DMS114 treated with DMSO at 0.1 percent for 48 hours (cell line): ENCODE measurements around the gene BRINP1.

Experiments
- DNase-seq: peaks from one replicate; lab custom pipeline; 2025; ENCODE audit not compliant: unreplicated experiment; lab: John Stamatoyannopoulos, UW

Gene BRINP1

GRCh38 chr9:119282476-119283077 is 86.7 kb downstream of the BRINP1 start:
- DNase-seq = no peak

DNA sequence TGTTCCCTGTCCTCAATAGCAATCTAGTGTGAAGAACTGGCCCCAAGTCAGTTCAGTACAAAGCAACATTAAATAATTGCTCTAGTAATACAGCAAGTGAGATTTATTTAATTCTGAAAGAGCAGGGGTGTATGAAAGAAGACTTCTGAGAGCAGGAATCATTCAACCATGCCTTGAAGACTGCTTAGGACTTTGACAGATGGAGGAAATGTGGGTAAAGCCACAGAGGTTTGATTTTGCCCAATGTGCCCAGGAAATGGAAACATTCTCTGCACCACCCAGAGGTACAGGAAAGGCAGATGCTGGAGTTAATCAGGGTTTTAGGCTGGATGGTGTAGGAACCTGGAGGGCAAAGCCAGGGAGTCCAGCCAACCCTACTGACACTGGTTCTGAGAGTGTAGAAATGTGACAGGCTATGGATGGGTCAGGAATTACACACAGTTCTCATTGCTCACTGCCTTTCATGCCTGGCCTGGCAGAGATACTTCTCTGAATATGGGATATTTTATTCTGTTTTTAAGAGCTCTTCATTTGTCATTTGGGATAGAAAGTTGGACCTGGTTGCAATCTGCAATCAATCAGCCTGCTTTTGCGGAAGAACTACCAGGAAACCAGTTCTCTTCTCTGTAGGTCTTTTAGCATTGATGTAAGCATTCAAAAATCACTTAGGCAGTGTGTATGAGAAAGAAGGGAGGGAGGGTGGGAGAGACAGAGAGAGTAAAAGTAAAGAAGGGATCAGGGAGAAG is 88.3 kb downstream of the BRINP1 start:
- DNase-seq = no peak

DNA sequence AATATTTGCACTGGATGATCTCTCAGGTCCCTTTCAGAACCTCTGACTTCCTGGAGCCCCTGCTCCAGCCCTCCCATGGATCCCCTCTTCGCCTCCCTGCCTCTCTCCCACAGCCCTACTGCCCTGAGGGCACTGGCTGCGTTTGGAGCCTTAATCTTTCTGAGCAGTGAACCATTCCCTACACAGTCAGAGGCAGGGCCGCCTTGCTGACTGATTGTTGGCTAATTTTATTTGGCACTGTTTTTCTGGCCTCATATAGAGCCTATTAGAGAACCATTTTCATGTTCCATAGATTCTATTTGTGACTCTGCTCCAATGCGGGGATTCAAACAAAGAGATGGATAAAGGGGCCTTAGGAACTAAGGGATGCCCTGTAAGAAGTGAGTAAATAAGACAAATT is 91.1 kb downstream of the BRINP1 start:
- no peak for DNase-seq

GRCh38 chr9:119273984-119274665 is 95.1 kb downstream of the BRINP1 start:
- DNase-seq = no peak

DNA sequence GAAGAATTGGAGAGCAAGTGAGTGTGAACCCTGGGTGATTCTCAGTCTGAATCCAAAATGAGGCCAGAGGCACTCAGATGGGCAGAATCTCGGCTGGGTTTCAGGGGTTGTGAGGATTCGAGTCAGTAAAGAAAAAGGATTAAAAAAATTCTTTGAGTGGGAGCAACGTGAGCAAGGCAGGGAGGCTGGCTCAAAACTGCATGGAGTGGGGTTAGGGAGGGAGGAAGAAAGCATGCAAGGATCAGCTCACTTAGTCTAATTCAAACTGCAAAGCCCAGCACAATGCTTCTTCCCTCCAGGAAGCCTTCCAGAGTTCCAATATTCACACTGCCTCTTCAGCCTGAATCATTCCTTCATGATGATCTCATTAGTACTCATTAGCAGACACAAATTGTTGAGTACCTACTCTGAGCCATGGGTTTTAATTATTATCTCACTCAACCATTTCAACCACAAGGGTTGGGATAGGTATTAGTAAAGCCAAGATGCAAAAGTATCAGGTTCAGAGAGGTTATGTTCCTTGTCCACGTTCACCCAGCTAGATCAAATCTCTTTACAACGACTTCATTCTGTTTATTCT is 95.8 kb downstream of the BRINP1 start:
- no peak for DNase-seq

DNA sequence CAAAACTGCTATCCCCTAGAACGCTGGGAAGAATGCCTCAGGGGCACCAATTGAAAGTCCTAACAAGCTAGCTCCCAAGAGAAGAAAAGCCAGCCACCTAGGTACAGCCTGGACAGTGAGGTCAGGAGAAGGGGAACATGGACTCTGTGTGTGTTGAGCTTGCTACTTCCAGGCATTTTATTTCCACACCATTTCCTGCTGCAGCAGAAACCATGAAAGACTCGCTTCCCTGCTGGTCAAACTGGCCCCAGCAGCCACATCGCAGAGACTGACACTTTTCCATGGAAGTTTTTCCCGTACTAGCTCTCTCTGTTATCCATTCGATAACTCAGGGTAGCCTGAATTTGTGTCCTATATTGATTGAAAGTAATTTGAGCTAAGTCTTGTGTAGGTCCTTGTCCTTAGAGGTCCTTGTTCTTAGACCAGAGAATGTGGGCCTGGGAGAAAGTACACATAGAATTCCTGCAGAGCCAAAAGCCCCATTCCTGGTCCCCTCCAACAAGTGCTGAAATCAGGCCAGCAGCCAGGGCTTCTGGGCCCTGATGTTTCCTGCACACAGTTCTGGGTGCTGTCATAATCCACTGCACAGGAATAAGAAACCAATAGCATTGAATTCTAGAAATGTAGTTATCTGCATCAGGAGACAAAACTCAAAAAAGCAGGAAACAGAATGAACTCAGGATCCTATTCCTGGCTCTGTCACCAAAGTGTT is 96.6 kb downstream of the BRINP1 start:
- DNase-seq = no peak

DNA sequence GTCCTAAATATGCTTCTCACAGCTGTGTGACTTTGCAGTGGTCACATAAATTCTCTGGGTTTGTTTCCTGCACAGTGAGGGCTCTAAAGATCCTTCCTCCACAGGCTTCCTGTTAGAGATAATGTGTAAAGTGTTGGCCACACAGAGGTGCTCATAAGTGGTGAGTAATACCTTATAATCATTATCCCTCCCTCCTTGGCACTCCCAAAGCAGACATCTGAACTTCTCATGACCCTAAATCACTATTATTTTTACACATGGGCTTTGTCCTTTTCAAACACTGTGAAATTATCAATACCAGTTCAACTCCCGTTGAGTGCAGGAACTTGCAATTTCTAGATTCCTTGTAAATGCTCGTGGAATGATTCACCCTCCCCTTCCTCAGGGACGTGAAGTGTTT is 100.2 kb downstream of the BRINP1 start:
- DNase-seq = no peak

- no peak for DNase-seq
Observed at GRCh38 chr9:119264165-119264564, 105.1 kb downstream of the BRINP1 start.

GRCh38 chr9:119257592-119257991 is 111.6 kb downstream of the BRINP1 start:
- DNase-seq = no peak

DNA sequence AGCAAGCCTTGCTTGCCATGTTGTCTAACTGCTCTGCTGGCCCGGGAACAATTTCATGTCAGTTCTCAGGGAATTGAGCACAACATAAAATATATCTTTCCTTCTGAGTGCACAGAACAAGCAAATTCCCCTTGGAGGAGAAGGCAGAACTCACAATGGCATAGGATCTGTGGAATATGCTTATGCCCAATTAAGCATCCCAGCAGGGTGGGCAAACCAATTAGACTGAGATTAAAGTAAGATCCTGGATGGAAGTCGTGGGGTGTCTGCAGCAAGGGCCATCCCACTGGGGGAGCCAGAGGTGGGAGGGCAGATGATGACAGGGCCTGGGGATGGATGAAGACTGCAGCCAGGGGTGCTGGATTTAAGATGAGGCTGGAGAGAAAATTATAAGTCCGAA is 114.1 kb downstream of the BRINP1 start:
- DNase-seq = no peak

GRCh38 chr9:119252671-119253299 is 116.5 kb downstream of the BRINP1 start:
- DNase-seq = no peak

- DNase-seq = no peak
Observed at GRCh38 chr9:119251936-119252335, 117.3 kb downstream of the BRINP1 start.

DNA sequence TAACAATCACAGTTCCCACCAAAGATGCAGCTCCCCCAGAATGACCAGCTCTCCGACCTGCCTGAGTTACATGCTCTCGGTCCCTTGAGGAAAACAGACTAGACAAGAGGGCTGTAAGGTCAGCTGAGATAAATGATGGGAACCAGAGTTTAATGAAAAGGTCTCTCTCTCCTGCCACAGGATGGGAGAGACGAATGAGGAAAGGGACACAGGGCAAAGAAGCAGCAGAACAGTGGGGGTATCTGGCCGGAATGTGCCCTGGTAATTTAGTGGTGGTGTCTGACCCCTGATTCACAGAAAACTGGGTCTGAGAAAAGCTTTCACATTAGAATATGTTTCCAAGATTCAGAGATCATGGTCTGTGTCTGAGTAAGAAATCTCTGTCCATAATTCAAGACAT is 118.5 kb downstream of the BRINP1 start:
- no peak for DNase-seq

DNA sequence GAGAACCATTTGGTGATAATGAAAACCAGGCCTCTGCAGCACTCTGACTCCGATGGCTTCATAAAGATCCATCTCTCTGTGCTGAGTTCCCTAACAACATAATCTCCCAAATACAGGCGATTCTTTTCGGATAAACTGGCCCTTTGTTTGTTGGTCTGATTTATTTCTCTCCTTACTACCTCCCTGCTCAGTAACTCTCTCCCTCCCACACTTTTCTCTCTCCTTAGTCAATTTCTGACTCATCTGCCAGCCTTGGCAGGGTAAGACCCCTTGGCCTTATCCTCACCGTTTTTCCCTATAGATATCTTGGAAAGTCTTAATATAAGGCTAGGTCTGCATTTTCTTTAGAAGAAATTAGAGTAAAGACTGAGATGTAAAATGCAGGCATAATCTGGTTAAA is 128.7 kb downstream of the BRINP1 start:
- no peak for DNase-seq

- DNase-seq = no peak
Observed at GRCh38 chr9:119234636-119235035, 134.6 kb downstream of the BRINP1 start.

DNA sequence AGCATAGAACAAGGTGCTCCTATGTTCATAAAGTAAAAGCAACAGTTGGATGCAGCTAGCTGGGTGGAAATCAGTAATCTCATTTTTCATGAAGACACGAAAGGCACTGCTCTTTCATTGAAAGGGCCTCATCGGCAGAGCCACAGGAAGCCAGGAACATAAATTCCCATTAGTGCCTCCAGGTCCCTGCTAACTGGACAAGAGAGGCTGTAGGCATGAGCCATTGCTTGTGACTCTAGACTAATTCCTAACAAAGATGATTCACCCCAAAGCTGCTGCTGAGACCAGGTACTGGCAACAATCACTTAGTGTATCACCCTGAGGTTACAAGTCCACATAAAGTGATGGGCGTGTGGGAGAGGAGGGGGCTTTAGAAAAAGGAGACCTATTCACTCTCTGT is 141.8 kb downstream of the BRINP1 start:
- no peak for DNase-seq

DNA sequence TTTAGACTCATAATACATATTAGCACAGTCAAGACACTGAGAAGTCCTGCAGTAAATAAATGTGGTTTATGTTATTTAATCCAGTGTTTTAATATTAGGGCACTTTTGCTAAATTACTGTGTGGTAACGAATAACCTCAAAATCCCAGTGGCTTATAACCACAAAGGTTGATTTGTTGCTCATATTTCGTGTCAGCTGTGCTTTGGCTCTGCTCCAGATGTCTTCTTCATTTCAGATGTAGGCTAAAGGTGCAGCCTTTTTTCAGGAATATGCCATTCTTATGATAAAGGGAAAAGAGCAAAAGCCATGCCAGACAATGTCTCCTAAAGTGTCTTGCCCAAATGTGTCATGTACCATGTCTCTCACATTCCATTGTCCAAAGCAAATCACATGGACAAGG is 144.8 kb downstream of the BRINP1 start:
- DNase-seq = no peak

- no peak for DNase-seq
Observed at GRCh38 chr9:119221276-119221675, 148.0 kb downstream of the BRINP1 start.

DNA sequence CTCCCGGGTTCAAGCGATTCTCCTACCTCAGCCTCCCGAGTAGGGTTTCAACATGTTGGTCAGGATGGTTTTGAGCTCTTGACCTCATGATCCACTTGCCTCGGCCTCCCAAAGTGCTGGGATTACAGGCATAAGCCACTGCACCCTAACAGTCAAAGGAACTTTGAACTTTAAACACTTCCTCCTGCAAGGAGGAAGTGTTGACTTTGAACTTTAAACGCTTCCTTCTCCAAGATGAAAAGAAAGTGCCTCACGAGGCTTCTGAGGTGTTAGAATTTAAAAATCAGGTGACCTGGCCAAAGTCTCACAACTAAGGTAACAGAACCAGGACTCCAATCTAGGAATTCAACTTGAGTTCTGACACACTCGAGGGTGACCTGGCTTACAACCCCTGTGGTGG is 150.9 kb downstream of the BRINP1 start:
- DNase-seq = no peak

DNA sequence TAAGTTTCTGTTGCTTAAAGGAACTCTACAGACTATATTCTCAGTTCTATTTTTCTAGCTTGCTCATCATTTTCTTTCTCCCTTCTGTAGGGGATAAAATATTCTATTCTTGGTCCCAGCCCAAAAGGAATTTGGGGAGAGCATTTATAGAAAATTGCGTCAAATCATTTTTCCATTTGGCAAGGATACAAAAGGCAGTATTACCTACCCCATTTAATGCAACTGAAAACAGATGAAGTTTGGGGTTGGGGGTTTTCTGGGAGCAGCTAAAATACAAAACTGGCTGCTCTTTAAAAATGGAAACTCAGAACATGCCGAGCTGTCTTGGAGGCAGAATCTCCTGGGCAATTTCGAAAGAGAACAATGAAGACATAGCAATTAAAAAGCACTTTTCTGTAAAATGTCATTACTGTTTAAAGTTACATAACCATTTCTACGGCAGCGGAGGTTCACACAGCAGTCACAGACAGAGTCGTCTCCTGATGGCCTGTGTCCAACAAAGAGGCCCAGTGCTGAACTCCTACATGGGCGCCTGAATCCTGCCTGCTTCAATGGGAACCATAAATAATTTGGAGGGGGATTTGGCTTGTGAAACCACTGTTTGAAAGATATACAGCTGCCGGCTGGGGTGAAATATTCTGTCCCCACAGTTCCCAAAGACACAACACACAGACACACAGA is 152.4 kb downstream of the BRINP1 start:
- no peak for DNase-seq
